Mesothelial cell of epicardium (in vitro differentiated cells): ENCODE data around the gene TTI1. TPM values are rescaled to one million over a fixed set of nuclear protein-coding genes. Genes with fewer than 3 reads are reported as not detected.

ENCODE experiments used
- DNase-seq, 2 experiments: peaks; one replicate each; pipeline ENCODE4 v3.0.0; 2021; ENCODE audit warnings: low spot score in 2 of 2; ENCODE audit not compliant: unreplicated experiment in 2 of 2
- H3K27ac Mint-ChIP-seq: 2 replicates; pipeline ENCODE4 v1.8.0; 2021; ENCODE audit warnings: mixed read lengths
- H3K27me3 Mint-ChIP-seq: 2 replicates; pipeline ENCODE4 v1.8.0; 2021; ENCODE audit warnings: low read depth, mixed read lengths
- H3K36me3 Mint-ChIP-seq: 2 replicates; pipeline ENCODE4 v1.8.0; 2021; ENCODE audit warnings: mixed read lengths
- H3K4me1 Mint-ChIP-seq: 2 replicates; pipeline ENCODE4 v1.8.0; 2021; ENCODE audit warnings: mixed read lengths
- H3K4me3 Mint-ChIP-seq: 2 replicates; pipeline ENCODE4 v1.8.0; 2021; ENCODE audit warnings: mild to moderate bottlenecking, moderate library complexity, mixed read lengths
- H3K9me3 Mint-ChIP-seq: 2 replicates; pipeline ENCODE4 v1.8.0; 2021; ENCODE audit warnings: mixed read lengths
- total RNA-seq: library from RNA; stranded (reverse); gene quantifications from 3 replicates; pipeline ENCODE4 v1.2.1, GENCODE V29; 2021
- TF ChIP-seq, protein P1 (sequence below): fragments of 200-600 bp; sonication (generic); IDR thresholded peaks from one replicate; pipeline ENCODE4 v1.5.0; 2021; ENCODE audit warnings: antibody characterized with exemption; ENCODE audit not compliant: unreplicated experiment

The TTI1 gene
- total RNA-seq, 1 donor from 2014 or later = 33.2 TPM

GRCh38 chr20:38023181-38024001 lies 9.9 kb downstream of the TTI1 start:
- H3K27ac Mint-ChIP-seq = no peak overlapping the region

DNA sequence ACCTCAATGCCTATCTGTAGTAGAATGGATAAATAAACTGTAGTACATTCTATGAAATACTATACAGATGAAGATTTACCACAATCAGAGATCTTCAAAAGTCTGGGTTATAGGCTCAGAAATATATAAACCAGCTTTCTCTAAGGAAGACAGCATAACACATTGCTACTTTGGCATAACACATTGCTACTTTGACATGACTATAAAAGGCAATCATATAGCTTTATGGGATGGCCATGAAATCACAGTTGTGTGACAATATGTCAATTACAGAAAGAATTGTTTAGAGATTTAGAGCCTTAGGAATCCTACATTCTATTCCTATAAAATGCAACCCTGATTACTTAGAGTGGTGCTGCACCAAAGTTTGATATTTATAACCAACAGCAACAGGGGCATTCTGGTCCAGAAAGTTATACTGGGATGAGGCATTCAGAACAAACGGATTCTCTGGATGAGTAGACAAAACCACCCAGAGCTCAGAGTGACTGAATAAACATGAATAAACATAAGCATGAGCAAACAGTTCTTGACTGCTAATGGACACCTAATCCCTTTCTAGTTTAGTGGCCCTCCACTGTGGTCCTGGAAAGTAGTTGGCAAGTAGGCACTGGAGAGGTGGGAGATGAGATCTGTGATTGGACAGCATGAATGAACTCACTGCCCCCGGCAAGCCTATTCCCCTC lies 12.0 kb downstream of the TTI1 start:
- Mint-ChIP-seq H3K4me3 (no peak overlapping the region), H3K4me1 (no peaks in the 10 kb centered on the region), H3K27me3 (no peaks in the 10 kb centered on the region), H3K9me3 (peaks cover 31% of the 10 kb centered on the region), H3K27ac (no peak overlapping the region), H3K36me3 (peaks cover 35% of the 10 kb centered on the region)
- TF ChIP-seq, protein P1, sequence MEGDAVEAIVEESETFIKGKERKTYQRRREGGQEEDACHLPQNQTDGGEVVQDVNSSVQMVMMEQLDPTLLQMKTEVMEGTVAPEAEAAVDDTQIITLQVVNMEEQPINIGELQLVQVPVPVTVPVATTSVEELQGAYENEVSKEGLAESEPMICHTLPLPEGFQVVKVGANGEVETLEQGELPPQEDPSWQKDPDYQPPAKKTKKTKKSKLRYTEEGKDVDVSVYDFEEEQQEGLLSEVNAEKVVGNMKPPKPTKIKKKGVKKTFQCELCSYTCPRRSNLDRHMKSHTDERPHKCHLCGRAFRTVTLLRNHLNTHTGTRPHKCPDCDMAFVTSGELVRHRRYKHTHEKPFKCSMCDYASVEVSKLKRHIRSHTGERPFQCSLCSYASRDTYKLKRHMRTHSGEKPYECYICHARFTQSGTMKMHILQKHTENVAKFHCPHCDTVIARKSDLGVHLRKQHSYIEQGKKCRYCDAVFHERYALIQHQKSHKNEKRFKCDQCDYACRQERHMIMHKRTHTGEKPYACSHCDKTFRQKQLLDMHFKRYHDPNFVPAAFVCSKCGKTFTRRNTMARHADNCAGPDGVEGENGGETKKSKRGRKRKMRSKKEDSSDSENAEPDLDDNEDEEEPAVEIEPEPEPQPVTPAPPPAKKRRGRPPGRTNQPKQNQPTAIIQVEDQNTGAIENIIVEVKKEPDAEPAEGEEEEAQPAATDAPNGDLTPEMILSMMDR = no peak
- no peak for DNase-seq

More at GRCh38 chr20:38023181-38024001, 9.9 kb downstream of the TTI1 start:
- TF ChIP-seq, protein P1 = no peak
- Mint-ChIP-seq H3K9me3 (peaks cover 16% of the 10 kb centered on the region), H3K4me3 (no peak overlapping the region), H3K36me3 (peaks cover 22% of the 10 kb centered on the region), H3K27me3 (no peaks in the 10 kb centered on the region), H3K4me1 (no peaks in the 10 kb centered on the region)
- DNase-seq = no peak

DNA sequence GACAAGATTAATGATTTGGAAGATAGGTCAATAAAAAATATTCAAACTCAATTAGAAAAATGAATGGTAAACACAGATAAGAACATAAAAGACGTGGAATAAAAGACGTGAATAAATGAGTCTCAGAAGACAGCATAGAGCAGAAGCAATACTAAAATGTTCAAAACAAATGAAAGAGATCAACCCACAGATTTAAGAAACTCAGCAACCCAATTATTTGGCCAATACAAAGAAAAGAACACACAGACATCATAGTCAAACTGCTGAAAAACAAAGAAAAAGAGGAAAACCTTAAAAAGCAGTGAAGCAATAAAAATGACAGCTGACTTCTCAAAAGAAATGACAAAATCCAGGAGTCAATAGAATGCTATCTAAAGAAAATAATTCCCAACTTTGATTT lies 14.9 kb downstream of the TTI1 start:
- H3K27me3 Mint-ChIP-seq = no peaks in the 10 kb centered on the region
- DNase-seq = no peak
- TF ChIP-seq, protein P1 = no peak
- peaks cover 37% of the 10 kb centered on the region for H3K9me3 Mint-ChIP-seq
- no peaks in the 10 kb centered on the region for H3K4me1 Mint-ChIP-seq
- H3K27ac Mint-ChIP-seq = no peak overlapping the region
- no peak overlapping the region for H3K4me3 Mint-ChIP-seq
- peaks cover 58% of the 10 kb centered on the region for H3K36me3 Mint-ChIP-seq

- no peak for DNase-seq
- no peak overlapping the region for H3K27ac Mint-ChIP-seq
- TF ChIP-seq, protein P1 = no peak
- no peaks in the 10 kb centered on the region for H3K27me3 Mint-ChIP-seq
- peaks cover 37% of the 10 kb centered on the region for H3K9me3 Mint-ChIP-seq
- H3K4me3 Mint-ChIP-seq = no peak overlapping the region
- no peaks in the 10 kb centered on the region for H3K4me1 Mint-ChIP-seq
- H3K36me3 Mint-ChIP-seq = peaks cover 63% of the 10 kb centered on the region
Observed at GRCh38 chr20:38017959-38018358, 15.3 kb downstream of the TTI1 start.

- no peaks in the 10 kb centered on the region for H3K27me3 Mint-ChIP-seq
- no peaks in the 10 kb centered on the region for H3K4me1 Mint-ChIP-seq
- H3K36me3 Mint-ChIP-seq = peaks cover 68% of the 10 kb centered on the region
- H3K4me3 Mint-ChIP-seq = no peak overlapping the region
- TF ChIP-seq, protein P1 = no peak
- no peak overlapping the region for H3K27ac Mint-ChIP-seq
- H3K9me3 Mint-ChIP-seq = peaks cover 28% of the 10 kb centered on the region
- no peak for DNase-seq
Observed at GRCh38 chr20:38013887-38014286, 19.4 kb downstream of the TTI1 start.
